Measurements from ENCODE around the gene DYNC1H1.

- TF ChIP-seq CTCF (IDR thresholded peaks at IDR 0.05) = no peak
- TF ChIP-seq POLR2A (IDR thresholded peaks at IDR 0.05) = no peak
Measured at GRCh38 chr14:102081231-102082080, 117.1 kb downstream of the DYNC1H1 start.

Data from lower leg skin (tissue), 3 donors.